T-helper 17 cell (primary cell): ENCODE data around the gene CDK14. TPM values are rescaled to one million over a fixed set of nuclear protein-coding genes. Genes with fewer than 3 reads are reported as not detected.
"Not testable (repeated sequence)": the region's sequence is repeated elsewhere in the genome, so short reads cannot be mapped to it uniquely, and the experiment has no call there.

Source experiments
- ATAC-seq: fragments of 150-1000 bp; cut with Tn5 transposase; 2 replicates; pipeline ENCODE4 v1.10.0; 2021; ENCODE audit warnings: mild to moderate bottlenecking, moderate library complexity
- DNase-seq, 3 donors: peaks; one replicate each; pipeline versions ENCODE4 v3.0.0 to v3.0.0-alpha.2; 2020 to 2021
- H3K9me3 ChIP-seq: one replicate; pipeline ENCODE4 v1.7.0; 2013; ENCODE audit warnings: low read length, mild to moderate bottlenecking; ENCODE audit not compliant: control insufficient read depth, poor library complexity, severe bottlenecking
- H3K27ac Mint-ChIP-seq: one replicate; pipeline ENCODE4 v1.8.0; 2022; ENCODE audit warnings: mild to moderate bottlenecking, moderate library complexity, mixed read lengths
- H3K27me3 Mint-ChIP-seq: one replicate; pipeline ENCODE4 v1.8.0; 2022; ENCODE audit warnings: mixed read lengths
- H3K36me3 Mint-ChIP-seq: one replicate; pipeline ENCODE4 v1.8.0; 2022; ENCODE audit warnings: low read depth, mixed read lengths
- H3K4me1 Mint-ChIP-seq: one replicate; pipeline ENCODE4 v1.8.0; 2022; ENCODE audit warnings: mild to moderate bottlenecking, mixed read lengths
- H3K4me3 Mint-ChIP-seq: one replicate; pipeline ENCODE4 v1.8.0; 2022; ENCODE audit warnings: mild to moderate bottlenecking, moderate library complexity, mixed read lengths
- total RNA-seq, 4 donors: library from RNA in 2 of 4; stranded (reverse) in 2 of 4; gene quantifications; one replicate each; pipeline ENCODE4 v1.2.3 and lab custom pipeline; 2022 to 2026

Gene CDK14
- total RNA-seq, 2 donors from 2014 or later: 1.7 to 4.6 TPM

DNA sequence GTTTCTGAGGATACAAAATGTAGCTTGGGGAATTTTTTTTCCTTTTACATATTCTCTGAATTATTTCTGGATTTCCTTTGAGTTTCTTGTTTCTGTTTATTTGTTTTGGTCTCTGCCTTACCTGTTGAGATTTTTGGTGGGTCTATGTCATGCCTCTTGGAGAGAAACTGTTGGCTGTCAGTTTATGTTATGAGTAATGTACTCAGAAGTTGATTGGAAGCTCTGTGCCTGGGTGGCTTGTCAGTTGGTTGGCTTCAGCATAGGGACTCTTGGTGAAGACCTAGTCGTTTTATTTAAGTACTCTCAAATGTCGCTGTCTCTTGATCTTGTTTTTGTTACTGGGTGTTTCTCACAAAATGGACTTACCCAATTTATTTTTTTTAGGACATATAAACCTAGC lies 132.4 kb downstream of the CDK14 start:
- H3K36me3 Mint-ChIP-seq: no peaks in the 10 kb centered on the region
- no peaks in the 10 kb centered on the region for H3K27me3 Mint-ChIP-seq
- no peaks in the 10 kb centered on the region for H3K9me3 ChIP-seq
- H3K4me1 Mint-ChIP-seq: no peaks in the 10 kb centered on the region
- H3K4me3 Mint-ChIP-seq: no peak overlapping the region
- no peak for DNase-seq
- ATAC-seq: no peak
- no peak overlapping the region for H3K27ac Mint-ChIP-seq

DNA sequence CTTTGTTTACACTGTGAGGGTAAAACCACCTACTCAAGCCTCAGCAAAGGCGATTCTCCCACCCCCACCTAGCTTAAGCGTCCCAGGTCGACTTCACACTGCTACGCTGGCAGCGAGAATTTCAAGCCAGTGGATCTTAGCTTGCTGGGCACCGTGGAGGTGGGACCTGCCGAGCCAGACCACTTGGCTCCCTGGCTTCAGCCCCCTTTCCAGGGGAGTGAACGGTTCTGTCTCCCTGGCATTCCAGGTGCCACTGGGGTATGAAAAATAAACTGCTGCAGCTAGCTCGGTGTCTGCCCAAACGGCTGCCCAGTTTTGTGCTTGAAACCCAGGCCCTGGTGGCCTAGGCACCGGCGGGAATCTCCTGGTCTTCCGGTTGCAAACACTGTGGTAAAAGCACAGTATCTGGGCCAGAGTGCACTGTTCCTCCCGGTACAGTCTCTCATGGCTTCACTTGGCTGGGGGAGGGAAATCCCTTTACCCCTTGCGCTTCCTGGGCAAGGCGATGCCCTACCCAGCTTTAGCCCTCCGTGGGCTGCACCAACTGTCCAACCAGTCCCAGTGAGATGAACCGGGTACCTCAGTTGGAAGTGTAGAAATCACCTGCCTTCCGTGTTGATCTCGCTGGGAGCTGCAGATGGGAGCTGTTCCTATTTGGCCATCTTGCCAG lies 139.6 kb downstream of the CDK14 start:
- ATAC-seq, H3K4me1 Mint-ChIP-seq, H3K27me3 Mint-ChIP-seq, H3K4me3 Mint-ChIP-seq, H3K9me3 ChIP-seq, H3K27ac Mint-ChIP-seq, DNase-seq, H3K36me3 Mint-ChIP-seq: not testable (repeated sequence)

DNA sequence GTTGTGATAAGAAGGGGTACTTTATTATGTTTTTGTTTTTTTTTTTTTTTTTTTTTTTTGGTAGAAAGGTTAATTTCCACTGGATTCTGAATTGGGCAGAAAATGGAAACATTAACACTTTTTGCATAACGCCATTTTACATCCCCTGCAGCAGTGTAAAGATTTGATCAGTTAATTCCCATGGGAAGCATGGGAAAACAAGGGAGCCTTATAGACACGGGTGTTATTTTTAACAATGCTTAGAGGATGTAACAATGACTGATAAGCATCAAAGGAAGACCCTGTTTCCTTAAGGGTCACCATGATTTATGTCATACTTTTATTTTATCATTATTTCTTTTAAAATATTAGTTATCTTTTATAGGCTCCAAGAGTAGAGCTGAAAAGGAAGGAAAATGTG lies 140.2 kb downstream of the CDK14 start:
- Mint-ChIP-seq H3K36me3 (no peaks in the 10 kb centered on the region), H3K27ac (no peak overlapping the region), H3K27me3 (no peaks in the 10 kb centered on the region), H3K4me3 (no peak overlapping the region), H3K4me1 (no peaks in the 10 kb centered on the region)
- DNase-seq: no peak
- no peaks in the 10 kb centered on the region for H3K9me3 ChIP-seq
- no peak for ATAC-seq

DNA sequence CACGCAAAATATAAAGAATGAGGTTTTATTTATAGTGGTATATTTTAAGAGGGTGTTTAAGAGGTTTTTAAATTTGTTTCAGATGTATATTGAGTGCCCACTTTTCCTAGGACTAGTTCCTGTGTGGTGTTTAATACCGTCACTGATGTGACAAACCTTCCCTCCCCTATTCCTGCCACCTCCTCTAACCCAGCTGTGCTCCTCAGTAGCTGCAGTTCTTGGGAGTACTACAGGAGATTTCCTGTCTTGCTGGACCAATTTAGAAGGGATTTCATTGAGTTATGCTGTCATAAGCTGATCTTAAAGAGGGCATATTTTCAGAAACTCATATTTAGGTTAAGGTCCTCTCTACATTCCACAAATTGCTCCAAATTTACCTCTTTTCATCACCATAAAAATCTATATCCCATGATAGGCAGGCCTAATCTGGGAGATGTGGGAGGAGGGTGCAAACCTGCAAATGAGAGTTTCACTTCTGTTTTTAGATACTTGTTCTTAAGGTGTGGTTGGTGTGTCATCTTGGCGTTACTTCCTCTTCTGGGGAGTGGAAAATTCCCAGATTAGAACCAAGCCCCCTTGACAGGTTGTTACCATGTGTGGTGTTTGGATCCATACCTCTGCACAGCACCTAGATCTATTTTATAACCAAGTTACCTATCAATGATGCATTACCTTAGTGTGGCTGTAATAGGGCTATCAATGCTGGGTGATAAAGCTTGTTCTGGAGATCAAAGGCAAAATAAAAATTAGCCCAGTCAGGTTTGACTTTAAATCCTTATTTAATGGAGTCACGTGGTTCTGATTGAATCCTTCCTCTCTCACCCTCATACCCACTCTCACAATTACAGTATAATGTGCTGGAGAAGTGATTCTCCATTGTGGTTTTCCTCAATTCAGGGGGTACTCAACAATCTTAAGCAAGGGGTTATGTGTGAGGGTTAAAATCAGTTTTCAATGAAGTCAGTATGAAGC lies 141.1 kb downstream of the CDK14 start:
- Mint-ChIP-seq H3K27me3 (no peaks in the 10 kb centered on the region), H3K4me3 (no peak overlapping the region), H3K4me1 (no peaks in the 10 kb centered on the region), H3K36me3 (no peaks in the 10 kb centered on the region), H3K27ac (no peak overlapping the region)
- DNase-seq (no peak), ATAC-seq (peak; percentile 52)
- H3K9me3 ChIP-seq: no peaks in the 10 kb centered on the region

DNA sequence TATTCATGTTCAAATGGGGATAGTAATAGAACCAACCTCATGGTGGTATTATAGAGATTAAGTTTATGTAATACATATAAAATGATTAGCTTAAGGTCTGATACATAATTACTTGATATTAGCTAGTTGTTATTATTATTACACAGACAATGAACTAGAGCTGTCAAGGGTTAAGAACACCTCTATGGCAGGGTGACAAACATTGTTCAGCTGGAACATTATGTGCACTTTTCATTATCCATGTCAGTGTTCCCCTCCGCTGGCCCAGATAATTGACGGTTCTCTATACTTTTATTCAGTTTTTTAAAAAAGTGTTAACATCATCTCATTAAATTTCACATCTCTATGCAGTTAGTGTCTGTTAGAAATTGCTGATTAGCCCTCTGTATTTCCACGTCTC lies 142.1 kb downstream of the CDK14 start:
- no peak for ATAC-seq
- Mint-ChIP-seq H3K4me3 (no peak overlapping the region), H3K36me3 (no peaks in the 10 kb centered on the region), H3K4me1 (no peaks in the 10 kb centered on the region), H3K27me3 (no peaks in the 10 kb centered on the region), H3K27ac (no peak overlapping the region)
- H3K9me3 ChIP-seq: no peaks in the 10 kb centered on the region
- no peak for DNase-seq

DNA sequence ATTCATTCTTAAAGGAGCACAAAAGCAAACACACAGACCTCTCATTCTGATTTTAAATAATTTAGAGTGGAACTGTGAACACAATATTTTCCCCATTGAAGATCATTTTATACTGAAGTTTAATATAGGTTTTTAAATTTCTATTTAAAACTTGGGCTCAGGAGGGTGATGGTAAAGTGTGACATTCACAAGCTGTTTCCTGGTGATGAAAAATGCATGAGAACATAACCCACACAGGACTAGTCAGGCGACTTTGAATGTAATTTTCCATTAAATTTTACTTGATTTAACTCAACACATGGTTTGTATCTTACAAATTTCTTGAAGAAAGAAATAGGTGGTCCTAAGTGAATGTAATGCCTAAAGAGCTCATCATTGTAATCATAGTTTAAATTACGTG lies 143.6 kb downstream of the CDK14 start:
- DNase-seq (no peak), ATAC-seq (no peak)
- Mint-ChIP-seq H3K27ac (no peak overlapping the region), H3K4me1 (no peaks in the 10 kb centered on the region), H3K27me3 (no peaks in the 10 kb centered on the region), H3K36me3 (no peaks in the 10 kb centered on the region), H3K4me3 (no peak overlapping the region)
- H3K9me3 ChIP-seq: no peaks in the 10 kb centered on the region

DNA sequence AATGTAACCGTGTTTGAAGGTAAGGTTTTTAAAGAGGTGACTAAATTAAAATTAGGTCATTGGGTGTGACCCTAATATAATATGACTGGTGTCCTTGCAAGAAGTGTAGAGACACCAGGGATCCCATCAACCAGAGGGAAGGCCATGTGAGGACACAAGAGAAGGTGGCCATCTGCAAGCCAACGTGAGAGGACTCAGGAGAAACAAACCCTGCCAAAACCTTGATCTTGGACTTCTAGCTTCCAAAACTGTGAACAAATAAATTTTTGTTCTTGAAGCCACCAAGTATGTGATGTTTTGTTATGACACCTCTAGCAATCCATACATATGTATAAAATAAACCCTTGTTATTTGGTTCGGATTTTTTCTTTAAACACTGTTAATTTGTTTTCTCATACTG lies 144.3 kb downstream of the CDK14 start:
- DNase-seq: no peak
- Mint-ChIP-seq H3K4me3 (no peak overlapping the region), H3K27ac (no peak overlapping the region), H3K27me3 (no peaks in the 10 kb centered on the region), H3K36me3 (no peaks in the 10 kb centered on the region), H3K4me1 (no peaks in the 10 kb centered on the region)
- no peak for ATAC-seq
- H3K9me3 ChIP-seq: no peaks in the 10 kb centered on the region

DNA sequence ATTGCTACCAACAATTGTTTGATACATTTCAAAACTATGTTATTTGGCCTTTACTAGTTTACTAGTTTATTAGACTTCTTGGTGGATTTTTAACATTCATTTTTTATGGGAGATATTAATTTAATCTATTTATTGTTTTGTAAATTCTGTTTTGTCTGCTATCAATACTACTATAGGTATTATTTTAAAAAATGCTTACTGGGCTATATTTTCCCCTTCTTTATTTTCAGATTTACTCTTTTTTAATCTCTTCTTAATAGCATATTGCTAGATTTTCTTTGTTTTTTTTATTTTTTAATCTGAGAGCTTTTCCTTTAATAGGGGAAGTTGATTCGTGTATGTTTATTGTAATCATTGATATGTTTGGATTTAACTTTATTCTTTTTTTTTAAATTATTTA lies 147.5 kb downstream of the CDK14 start:
- DNase-seq (no peak), ATAC-seq (no peak)
- Mint-ChIP-seq H3K27me3 (no peaks in the 10 kb centered on the region), H3K4me3 (no peak overlapping the region), H3K27ac (no peak overlapping the region), H3K4me1 (no peaks in the 10 kb centered on the region), H3K36me3 (no peaks in the 10 kb centered on the region)
- H3K9me3 ChIP-seq: no peaks in the 10 kb centered on the region

DNA sequence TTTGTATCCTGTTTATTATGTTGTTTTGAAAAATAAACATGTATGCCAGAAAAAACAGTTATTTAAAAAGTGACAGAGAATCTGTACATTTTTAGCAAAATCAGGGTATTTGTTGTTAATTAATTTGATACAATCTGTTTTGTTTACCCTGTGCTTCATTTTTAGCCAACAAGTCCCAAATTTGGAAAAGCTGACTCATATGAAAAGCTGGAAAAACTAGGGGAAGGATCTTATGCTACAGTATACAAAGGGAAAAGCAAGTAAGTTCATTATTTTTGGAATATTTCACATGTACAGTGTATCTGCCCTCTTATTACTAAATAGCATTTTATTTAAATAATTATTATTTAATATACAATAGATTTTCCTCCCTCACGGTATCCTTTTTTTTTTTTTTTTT lies 151.4 kb downstream of the CDK14 start:
- Mint-ChIP-seq H3K27me3 (no peaks in the 10 kb centered on the region), H3K4me3 (no peak overlapping the region), H3K36me3 (no peaks in the 10 kb centered on the region), H3K4me1 (no peaks in the 10 kb centered on the region), H3K27ac (no peak overlapping the region)
- ATAC-seq (no peak), DNase-seq (no peak)
- H3K9me3 ChIP-seq: no peaks in the 10 kb centered on the region

DNA sequence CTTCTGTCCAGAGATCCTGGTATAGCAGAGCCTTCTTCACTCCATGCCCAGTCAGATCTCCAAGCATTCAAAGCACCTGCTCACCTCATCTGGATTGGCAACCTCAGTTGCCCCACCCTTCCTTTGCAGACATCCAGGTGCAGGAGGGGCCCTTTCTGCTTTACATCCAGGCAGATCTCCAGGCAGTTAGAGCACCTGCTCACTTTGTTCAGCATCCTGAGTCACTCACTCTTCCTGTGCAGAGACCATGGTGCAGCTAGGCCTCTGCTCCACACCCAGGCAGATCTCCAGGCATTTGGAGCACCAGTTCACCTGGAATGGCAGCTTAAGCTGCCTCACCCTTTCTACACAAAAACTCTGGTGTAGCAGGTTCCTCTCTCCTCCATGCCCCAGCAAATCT lies 153.1 kb downstream of the CDK14 start:
- Mint-ChIP-seq H3K27me3 (no peaks in the 10 kb centered on the region), H3K27ac (no peak overlapping the region), H3K4me3 (no peak overlapping the region), H3K36me3 (no peaks in the 10 kb centered on the region), H3K4me1 (no peaks in the 10 kb centered on the region)
- no peaks in the 10 kb centered on the region for H3K9me3 ChIP-seq
- DNase-seq: no peak
- ATAC-seq: no peak

DNA sequence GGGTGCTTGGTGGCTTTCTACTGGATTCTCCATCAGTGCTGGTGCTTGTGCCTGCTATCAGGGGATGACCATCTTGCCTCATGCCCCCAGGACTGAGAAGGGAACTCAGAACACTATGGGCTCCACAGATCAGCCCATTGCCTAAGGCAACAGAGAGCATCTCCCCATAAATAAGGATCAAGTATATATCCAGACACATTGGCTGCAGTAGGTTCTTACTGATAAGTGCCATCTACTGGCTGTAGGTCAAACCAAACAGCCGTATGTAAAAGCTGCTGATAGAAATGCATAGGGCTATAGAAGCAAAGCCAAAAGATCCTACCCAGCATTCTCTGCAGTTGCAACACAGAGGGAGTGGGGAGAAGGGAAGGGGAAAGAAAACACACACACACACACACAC lies 153.7 kb downstream of the CDK14 start:
- no peak overlapping the region for H3K27ac Mint-ChIP-seq
- no peak for DNase-seq
- H3K4me1 Mint-ChIP-seq: no peaks in the 10 kb centered on the region
- H3K9me3 ChIP-seq: no peaks in the 10 kb centered on the region
- ATAC-seq: no peak
- no peak overlapping the region for H3K4me3 Mint-ChIP-seq
- H3K27me3 Mint-ChIP-seq: no peaks in the 10 kb centered on the region
- no peaks in the 10 kb centered on the region for H3K36me3 Mint-ChIP-seq

DNA sequence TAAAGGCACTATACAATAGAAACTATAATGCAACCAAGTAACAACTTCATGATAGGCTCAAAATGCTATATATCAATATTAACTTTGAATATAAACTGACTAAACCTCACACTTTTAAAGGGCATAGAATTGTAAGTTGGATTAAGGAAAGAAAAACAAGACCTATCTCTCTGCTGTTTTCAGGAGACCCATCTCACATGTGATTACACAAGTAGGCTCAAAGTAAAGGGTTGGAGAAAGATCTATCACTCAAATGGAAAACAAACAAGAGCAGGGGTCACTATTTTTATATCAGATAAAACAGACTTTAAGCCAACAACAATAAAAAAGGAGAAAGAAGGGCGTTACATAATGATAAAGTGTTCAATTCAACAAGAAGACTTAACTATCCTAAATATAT lies 155.5 kb downstream of the CDK14 start:
- H3K4me3 Mint-ChIP-seq: no peak overlapping the region
- H3K27ac Mint-ChIP-seq: no peak overlapping the region
- DNase-seq (no peak), ATAC-seq (no peak)
- H3K36me3 Mint-ChIP-seq: no peaks in the 10 kb centered on the region
- H3K9me3 ChIP-seq: no peaks in the 10 kb centered on the region
- no peaks in the 10 kb centered on the region for H3K4me1 Mint-ChIP-seq
- H3K27me3 Mint-ChIP-seq: no peaks in the 10 kb centered on the region

DNA sequence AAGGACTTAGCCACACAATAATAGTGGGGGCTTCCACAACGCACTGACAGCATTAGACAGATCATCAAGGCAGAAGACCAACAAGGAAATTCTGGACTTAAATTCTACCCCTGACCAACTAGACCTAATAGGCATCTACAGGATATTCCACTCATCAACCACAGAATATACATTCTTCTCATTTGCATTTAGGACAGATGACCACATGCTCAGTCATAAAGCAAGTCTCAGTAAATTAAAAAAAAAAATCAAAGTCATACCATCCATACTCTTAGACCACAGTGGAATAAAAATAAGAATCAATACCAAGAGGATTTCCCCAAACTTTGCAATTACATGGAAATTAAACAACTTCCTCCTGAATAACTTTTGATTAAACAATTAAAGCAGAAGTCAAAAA lies 155.9 kb downstream of the CDK14 start:
- H3K9me3 ChIP-seq: no peaks in the 10 kb centered on the region
- Mint-ChIP-seq H3K27ac (no peak overlapping the region), H3K27me3 (no peaks in the 10 kb centered on the region), H3K4me1 (no peaks in the 10 kb centered on the region), H3K4me3 (no peak overlapping the region), H3K36me3 (no peaks in the 10 kb centered on the region)
- DNase-seq (no peak), ATAC-seq (no peak)

DNA sequence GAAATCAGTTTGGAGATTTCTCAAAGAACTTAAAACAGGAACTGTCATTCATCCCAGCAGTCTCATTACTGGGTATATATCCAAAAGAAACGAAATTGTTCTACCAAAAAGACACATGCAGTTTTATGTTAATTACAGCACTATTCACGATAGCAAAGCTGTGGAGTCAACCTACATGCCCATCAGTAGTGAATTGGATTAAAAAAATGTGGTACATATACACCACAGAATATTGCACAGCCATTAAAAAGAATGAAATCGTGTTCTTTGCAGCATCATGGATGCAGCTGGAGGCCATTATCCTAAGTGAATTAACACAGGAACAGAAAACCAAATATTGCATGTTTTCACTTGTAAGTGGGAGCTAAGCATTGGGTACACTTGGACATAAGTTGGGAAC lies 158.9 kb downstream of the CDK14 start:
- DNase-seq (no peak), ATAC-seq (no peak)
- no peaks in the 10 kb centered on the region for H3K4me1 Mint-ChIP-seq

More for the DNA sequence above, 158.9 kb downstream of the CDK14 start:
- peaks cover 2% of the 10 kb centered on the region for H3K36me3 Mint-ChIP-seq
- no peaks in the 10 kb centered on the region for H3K27me3 Mint-ChIP-seq
- no peak overlapping the region for H3K4me3 Mint-ChIP-seq
- no peaks in the 10 kb centered on the region for H3K9me3 ChIP-seq
- H3K27ac Mint-ChIP-seq: no peak overlapping the region
